GM08714 (cell line): ENCODE results near the gene MYBPC2.

Experiments used
- H3K4me3 ChIP-seq: fragments of 200-500 bp; sonication (Bioruptor generic); 2 replicates; pipeline ENCODE4 v1.5.1; 2014; ENCODE audit warnings: mild to moderate bottlenecking, low read length, inconsistent platforms
- ZNF274 ChIP-seq: IDR thresholded peaks from 2 replicates; pipeline ENCODE4 v1.6.1; 2012; ENCODE audit warnings: mild to moderate bottlenecking, low read depth, low read length

MYBPC2 gene

DNA sequence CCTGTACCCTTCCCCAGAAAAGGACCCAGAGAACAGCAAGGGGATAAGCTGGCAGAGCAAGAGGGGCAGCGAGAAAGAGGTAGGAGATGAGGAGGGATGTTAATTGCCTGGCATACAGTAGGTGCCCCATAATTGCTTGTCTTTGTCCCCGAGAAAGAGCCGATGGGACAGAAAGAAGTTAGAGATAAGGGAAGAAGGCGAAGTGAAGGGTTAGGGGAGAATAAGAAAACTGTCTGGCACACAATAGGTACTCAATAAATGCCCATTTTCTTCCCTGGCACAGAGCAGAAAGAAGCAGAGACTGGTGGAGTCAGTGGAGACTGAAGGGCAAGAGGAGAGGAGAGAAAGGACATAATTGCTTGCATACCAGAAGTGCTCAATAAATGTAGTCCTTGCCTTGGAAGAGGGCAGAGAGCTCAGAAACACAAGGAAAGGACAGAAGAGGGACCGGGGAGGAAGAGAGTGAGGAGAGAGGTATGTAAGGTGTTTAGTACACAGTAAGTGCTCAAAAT lies 62.4 kb downstream of the MYBPC2 start:
- no peak overlapping the region for H3K4me3 ChIP-seq
- TF ChIP-seq ZNF274: no peak

DNA sequence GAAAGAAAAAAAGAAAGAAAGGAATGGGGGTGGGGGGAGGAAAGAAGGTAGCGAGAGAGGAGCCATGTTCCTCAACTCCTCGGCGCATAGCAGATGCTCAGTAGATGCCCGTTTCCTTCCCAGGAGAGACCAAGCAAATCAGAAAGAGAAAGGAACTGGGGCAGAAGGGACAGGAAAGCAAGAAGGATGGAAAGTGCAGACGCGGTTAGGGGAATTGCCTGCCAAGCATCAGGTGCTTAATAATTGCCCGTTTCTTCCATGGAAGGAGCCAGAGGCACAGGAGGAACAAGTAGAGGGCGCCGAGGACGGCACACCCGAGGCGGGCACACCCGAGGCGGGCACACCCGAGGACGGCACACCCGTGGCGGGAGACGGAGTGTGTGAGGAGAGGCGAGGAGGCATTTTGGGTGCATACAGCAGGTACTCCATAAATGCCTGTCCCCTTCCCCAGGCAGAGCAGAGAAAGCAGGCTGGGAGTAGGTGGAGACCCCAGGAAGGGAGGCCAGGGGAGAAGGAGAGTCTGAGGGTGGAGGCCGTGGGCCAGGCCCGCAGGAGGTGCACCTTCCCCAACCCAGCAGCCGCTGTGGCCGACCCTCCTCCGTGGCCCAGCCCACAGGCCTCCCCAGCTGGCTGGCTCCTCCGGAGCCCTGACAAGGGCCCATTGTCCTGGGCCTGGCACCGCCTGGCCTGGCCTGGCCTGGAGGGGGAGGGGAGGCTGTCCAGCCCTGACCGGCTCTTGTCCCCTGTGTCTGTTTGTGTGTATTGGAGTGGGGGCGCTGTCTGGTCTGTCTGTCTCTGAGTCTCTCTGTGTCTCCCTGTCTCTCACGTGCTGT lies 63.7 kb downstream of the MYBPC2 start:
- H3K4me3 ChIP-seq: no peak overlapping the region
- no peak for TF ChIP-seq ZNF274

DNA sequence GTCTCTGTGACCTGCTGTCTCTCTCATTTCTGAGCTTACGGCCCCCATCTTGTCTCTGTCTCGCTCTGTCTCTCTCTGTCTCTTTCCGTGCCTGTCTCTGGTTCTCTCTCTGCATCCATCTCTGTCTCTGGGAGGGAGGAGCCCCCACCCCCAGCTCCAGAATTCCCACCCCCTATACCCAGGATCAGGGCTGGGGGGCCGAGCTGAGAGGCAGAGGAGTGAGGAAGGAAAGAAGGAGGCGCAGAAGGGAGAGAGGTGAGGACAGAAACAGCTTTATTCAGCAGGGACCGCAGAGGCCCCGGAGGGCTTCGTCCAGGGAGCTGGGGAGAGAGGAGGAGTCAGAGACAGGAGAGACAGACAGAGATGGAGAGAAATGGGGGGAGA lies 64.3 kb downstream of the MYBPC2 start:
- no peak for TF ChIP-seq ZNF274

GRCh38 chr19:50498219-50499056 lies 65.7 kb downstream of the MYBPC2 start:
- H3K4me3 ChIP-seq: no peak overlapping the region
- no peak for TF ChIP-seq ZNF274

More for the DNA sequence above, 64.3 kb downstream of the MYBPC2 start:
- H3K4me3 ChIP-seq: no peak overlapping the region

- TF ChIP-seq ZNF274: no peak
- H3K4me3 ChIP-seq: no peak overlapping the region
Observed at GRCh38 chr19:50500060-50500752, 67.5 kb downstream of the MYBPC2 start.

GRCh38 chr19:50500753-50501151 lies 68.1 kb downstream of the MYBPC2 start:
- TF ChIP-seq ZNF274: no peak
- H3K4me3 ChIP-seq: no peak overlapping the region

- TF ChIP-seq ZNF274: no peak
Observed at GRCh38 chr19:50501186-50501567, 68.5 kb downstream of the MYBPC2 start.

DNA sequence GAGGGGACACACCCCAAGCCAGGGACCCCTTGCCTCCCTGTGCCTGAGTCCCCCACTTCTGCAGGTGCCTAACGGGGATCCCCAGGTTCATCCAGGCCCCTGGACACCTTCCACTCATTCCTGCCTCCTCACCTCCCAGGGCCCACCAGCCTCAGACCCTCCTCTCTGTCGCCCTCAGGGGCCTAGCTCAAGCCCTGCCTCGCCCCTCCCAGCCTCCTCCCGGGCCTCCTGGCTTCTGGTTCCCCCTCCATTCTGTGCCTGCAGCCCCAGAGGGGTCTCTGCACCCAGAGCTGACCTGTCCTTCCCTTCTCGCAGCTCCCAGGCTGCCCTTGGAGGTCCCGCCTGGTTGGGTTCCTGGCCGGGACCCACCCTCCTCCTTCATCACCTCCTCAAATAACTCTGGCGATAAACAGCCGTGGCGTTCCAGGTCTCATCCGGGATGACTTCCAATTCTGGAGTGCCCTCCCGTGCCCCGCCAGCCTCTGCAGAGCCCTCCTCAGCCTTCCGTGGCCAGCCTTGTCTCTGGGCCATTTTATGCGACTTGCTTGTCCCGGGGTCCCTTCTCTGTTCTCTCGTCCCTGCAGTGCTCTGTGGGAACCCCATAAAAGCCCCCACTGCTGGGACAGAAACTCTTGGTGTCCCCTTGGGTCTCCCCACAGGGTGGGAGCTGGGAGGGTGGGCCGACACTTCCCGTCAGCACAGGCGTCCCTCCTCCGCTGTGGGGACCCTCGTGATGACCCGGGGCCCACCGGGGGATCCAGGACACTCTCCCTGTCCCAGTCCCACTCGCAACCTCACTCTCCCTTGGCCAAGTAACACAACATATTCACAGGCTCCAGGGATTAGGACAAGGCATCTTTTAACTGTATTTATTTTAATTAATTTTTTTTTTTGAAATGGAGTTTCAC lies 69.1 kb downstream of the MYBPC2 start:
- no peak overlapping the region for H3K4me3 ChIP-seq
- no peak for TF ChIP-seq ZNF274

More at GRCh38 chr19:50501186-50501567, 68.5 kb downstream of the MYBPC2 start:
- H3K4me3 ChIP-seq: no peak overlapping the region

GRCh38 chr19:50505856-50506611 lies 73.3 kb downstream of the MYBPC2 start:
- TF ChIP-seq ZNF274: no peak
- H3K4me3 ChIP-seq: no peak overlapping the region

GRCh38 chr19:50506700-50507099 lies 74.0 kb downstream of the MYBPC2 start:
- TF ChIP-seq ZNF274: no peak
- no peak overlapping the region for H3K4me3 ChIP-seq

DNA sequence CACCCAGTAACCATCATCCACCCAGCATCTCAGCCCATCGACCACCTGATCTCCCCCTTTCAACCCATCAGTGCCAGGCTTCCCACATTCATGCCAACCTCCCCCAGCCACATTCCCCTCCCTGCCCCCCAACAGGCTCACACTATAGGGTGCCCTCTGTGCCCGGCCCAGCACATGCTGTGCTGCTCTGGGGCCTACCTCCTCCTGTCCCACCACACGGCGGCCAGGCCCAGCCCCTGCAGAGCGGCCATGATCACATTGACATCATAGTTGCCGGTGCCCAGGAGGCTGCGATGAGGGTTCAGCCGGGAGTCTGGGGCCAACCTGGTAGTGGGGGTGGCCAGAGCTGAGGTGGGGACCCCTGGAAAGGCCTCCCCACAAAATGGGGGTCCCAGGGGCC lies 74.7 kb downstream of the MYBPC2 start:
- TF ChIP-seq ZNF274: no peak
- no peak overlapping the region for H3K4me3 ChIP-seq

GRCh38 chr19:50508843-50509190 lies 76.1 kb downstream of the MYBPC2 start:
- no peak overlapping the region for H3K4me3 ChIP-seq
- TF ChIP-seq ZNF274: no peak

DNA sequence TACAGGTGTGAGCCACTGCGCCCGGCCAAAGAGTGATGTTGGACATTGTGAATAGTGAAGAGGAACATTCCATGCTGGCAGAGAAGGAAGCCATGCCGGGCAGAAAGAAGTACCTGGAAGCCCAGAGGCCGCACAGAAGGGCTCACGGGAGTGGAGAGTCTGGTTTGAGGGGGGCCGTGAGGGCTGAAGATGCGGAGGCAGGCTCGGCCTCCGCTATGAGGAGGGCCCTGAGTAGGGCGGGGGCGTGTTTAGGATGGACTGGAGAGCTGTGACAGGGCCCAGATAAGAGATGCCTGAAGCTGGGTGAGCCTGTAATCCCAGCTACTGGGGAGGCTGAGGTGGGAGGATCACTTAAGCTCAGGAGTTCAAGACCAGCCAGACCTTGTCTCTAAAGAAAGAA lies 76.7 kb downstream of the MYBPC2 start:
- TF ChIP-seq ZNF274: no peak
- no peak overlapping the region for H3K4me3 ChIP-seq
